Measurements from ENCODE around the gene CCT5.
A peak's percentile ranks its signal among the peaks of the same experiment; 100 is the strongest.

CCT5 gene

GRCh38 chr5:10301842-10302610 is 51.9 kb downstream of the CCT5 start:
- DNase-seq (ENCODE audit: low read depth): peak; percentile 50

GRCh38 chr5:10303201-10303600 is 53.1 kb downstream of the CCT5 start:
- DNase-seq (ENCODE audit: low read depth): no peak

- DNase-seq (ENCODE audit: low read depth): no peak
Measured at GRCh38 chr5:10303699-10304170, 53.7 kb downstream of the CCT5 start.

GRCh38 chr5:10304932-10305331 is 54.9 kb downstream of the CCT5 start:
- no peak for DNase-seq (ENCODE audit: low read depth)

GRCh38 chr5:10306114-10306513 is 56.0 kb downstream of the CCT5 start:
- no peak for DNase-seq (ENCODE audit: low read depth)

- DNase-seq (ENCODE audit: low read depth): no peak
Measured at GRCh38 chr5:10306806-10307205, 56.7 kb downstream of the CCT5 start.

GRCh38 chr5:10307206-10308148 is 57.4 kb downstream of the CCT5 start, which contains the start of gene CMBL:
CMBL (minus strand) TSS chr5:10307902; CDS start chr5:10290762, 17,140 bp downstream.
- DNase-seq (ENCODE audit: low read depth): peak; percentile 53

- DNase-seq (ENCODE audit: low read depth): no peak
Measured at GRCh38 chr5:10308844-10309243, 58.8 kb downstream of the CCT5 start.

- peak; percentile 28 for DNase-seq (ENCODE audit: low read depth)
Measured at GRCh38 chr5:10310066-10310779, 60.1 kb downstream of the CCT5 start.

GRCh38 chr5:10310835-10311570 is 60.9 kb downstream of the CCT5 start:
- peak; percentile 17 for DNase-seq (ENCODE audit: low read depth)

- DNase-seq (ENCODE audit: low read depth): peak; percentile 24
Measured at GRCh38 chr5:10311595-10312425, 61.7 kb downstream of the CCT5 start.

- no peak for DNase-seq (ENCODE audit: low read depth)
Measured at GRCh38 chr5:10315201-10315600, 65.1 kb downstream of the CCT5 start.

Measured in amniotic epithelial cell (primary cell).